HCT116 (cell line): Measurements from ENCODE around the gene CRYGN.

Experiments used
- EGR1 ChIP-seq: IDR thresholded peaks from 2 replicates; pipeline ENCODE4 v1.6.1; 2012; ENCODE audit warnings: low read depth
- POLR2A ChIP-seq: IDR thresholded peaks from 2 replicates; pipeline ENCODE4 v1.7.0; 2011; ENCODE audit warnings: borderline replicate concordance; ENCODE audit not compliant: insufficient read depth, insufficient read length; ENCODE audit errors: extremely low read depth
- TF ChIP-seq, protein P1 (sequence below), 3 experiments: fragments of 200-600 bp in 1 of 3; sonication (generic) in 1 of 3; IDR thresholded peaks in 2 of 3; conservative IDR thresholded peaks in 1 of 3; 2 replicates each; pipeline ENCODE4 v1.5.1; 2012 to 2017; ENCODE audit warnings: low read depth in 2 of 3, low read length in 2 of 3, antibody characterized with exemption in 1 of 3, borderline replicate concordance in 1 of 3, control low read depth in 1 of 3, mild to moderate bottlenecking in 1 of 3, mixed read lengths in 1 of 3, mixed run types in 1 of 3, moderate library complexity in 1 of 3; ENCODE audit not compliant: insufficient read depth in 1 of 3

GRCh38 chr7:151381098-151381347 lies 58.9 kb downstream of the CRYGN start:
- TF ChIP-seq POLR2A = no peak
- TF ChIP-seq, protein P1, sequence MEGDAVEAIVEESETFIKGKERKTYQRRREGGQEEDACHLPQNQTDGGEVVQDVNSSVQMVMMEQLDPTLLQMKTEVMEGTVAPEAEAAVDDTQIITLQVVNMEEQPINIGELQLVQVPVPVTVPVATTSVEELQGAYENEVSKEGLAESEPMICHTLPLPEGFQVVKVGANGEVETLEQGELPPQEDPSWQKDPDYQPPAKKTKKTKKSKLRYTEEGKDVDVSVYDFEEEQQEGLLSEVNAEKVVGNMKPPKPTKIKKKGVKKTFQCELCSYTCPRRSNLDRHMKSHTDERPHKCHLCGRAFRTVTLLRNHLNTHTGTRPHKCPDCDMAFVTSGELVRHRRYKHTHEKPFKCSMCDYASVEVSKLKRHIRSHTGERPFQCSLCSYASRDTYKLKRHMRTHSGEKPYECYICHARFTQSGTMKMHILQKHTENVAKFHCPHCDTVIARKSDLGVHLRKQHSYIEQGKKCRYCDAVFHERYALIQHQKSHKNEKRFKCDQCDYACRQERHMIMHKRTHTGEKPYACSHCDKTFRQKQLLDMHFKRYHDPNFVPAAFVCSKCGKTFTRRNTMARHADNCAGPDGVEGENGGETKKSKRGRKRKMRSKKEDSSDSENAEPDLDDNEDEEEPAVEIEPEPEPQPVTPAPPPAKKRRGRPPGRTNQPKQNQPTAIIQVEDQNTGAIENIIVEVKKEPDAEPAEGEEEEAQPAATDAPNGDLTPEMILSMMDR (IDR thresholded peaks at IDR 0.05 in 2 of 3, conservative IDR thresholded peaks at IDR 0.05 in 1 of 3; ENCODE audit: borderline replicate concordance in 1 of 3, insufficient read depth in 1 of 3, low read depth in 2 of 3, low read length in 2 of 3) = no peak
- no peak for TF ChIP-seq EGR1
